GM12878 (cell line): ENCODE measurements around the gene TMEM135. TPM values are rescaled to one million over a fixed set of nuclear protein-coding genes. Genes with fewer than 3 reads are reported as not detected.

ENCODE experiments used
- ATAC-seq: fragments of 200-7000 bp; cut with Tn5 transposase; 3 replicates; pipeline ENCODE4 v1.9.1; 2020; ENCODE audit warnings: mild to moderate bottlenecking, moderate library complexity
- BruUV-seq: library from RNA; stranded (reverse); fragments of 400-500 nt; replicated peaks from 2 replicates; lab custom pipeline; 2021; lab: Mats Ljungman, UMichigan
- CTCF ChIA-PET: fragments of 300-600 bp; sonication (Branson Sonifier 250); formaldehyde crosslinking; extraction: SDS; loops from one replicate; lab custom pipeline; 2021; ENCODE audit warnings: inconsistent platforms; lab: Yijun Ruan, JAX
- POLR2A ChIA-PET: fragments of 350-600 bp; formaldehyde crosslinking; extraction: SDS; loops from one replicate; lab custom pipeline; 2021; ENCODE audit warnings: inconsistent platforms; lab: Charles Lee
- RAD21 ChIA-PET: fragments of 300-600 bp; sonication (Branson Sonifier 250); formaldehyde crosslinking; loops from one replicate; lab custom pipeline; 2023; ENCODE audit warnings: antibody characterized with exemption; ENCODE audit not compliant: unreplicated experiment; lab: Charles Lee
- SMC1A ChIA-PET: fragments of 300-600 bp; sonication (Branson Sonifier 250); formaldehyde crosslinking; loops from one replicate; lab custom pipeline; 2023; ENCODE audit not compliant: unreplicated experiment, uncharacterized antibody; lab: Charles Lee
- DNase-seq: peaks from one replicate; pipeline ENCODE4 v3.0.0-alpha.2; 2011; ENCODE audit warnings: low read depth, low spot score
- FAIRE-seq: peaks from 3 replicates; lab custom pipeline; 2011; peaks lifted over from hg19 to GRCh38; lab: Jason Lieb, UNC
- H2AFZ ChIP-seq: 2 replicates; pipeline ENCODE4 v1.6.0; 2011; ENCODE audit warnings: low read depth, low read length, control low read depth; ENCODE audit not compliant: control insufficient read depth
- H3K27ac ChIP-seq: 2 replicates; pipeline ENCODE4 v1.5.1; 2011; ENCODE audit warnings: control low read depth; ENCODE audit not compliant: control insufficient read depth, insufficient read depth
- H3K27me3 ChIP-seq, 2 experiments: replicated peaks in 1 of 2; 2 replicates each; pipeline versions ENCODE4 v1.6.0 to v1.6.1; 2011; ENCODE audit warnings: low read length in 1 of 2; ENCODE audit not compliant: control insufficient read depth in 2 of 2, insufficient read depth in 2 of 2
- H3K36me3 ChIP-seq, 2 experiments: 2 replicates each; pipeline ENCODE4 v1.5.1; 2011; ENCODE audit warnings: low read length in 1 of 2; ENCODE audit not compliant: control insufficient read depth in 2 of 2, insufficient read depth in 2 of 2
- H3K4me1 ChIP-seq: 2 replicates; pipeline ENCODE4 v1.6.1; 2011; ENCODE audit warnings: mild to moderate bottlenecking, low read length, moderate library complexity, mixed read lengths; ENCODE audit not compliant: control insufficient read depth, insufficient read depth
- H3K4me2 ChIP-seq: 2 replicates; pipeline ENCODE4 v1.6.0; 2011; ENCODE audit warnings: control low read depth; ENCODE audit not compliant: control insufficient read depth, insufficient read depth
- H3K4me3 ChIP-seq: fragments of 200-600 bp; sonication (generic); 2 replicates; pipeline ENCODE4 v1.5.1; 2016
- H3K79me2 ChIP-seq: 2 replicates; pipeline ENCODE4 v1.6.0; 2011; ENCODE audit warnings: low read length; ENCODE audit not compliant: control insufficient read depth, insufficient read depth
- H3K9ac ChIP-seq: 2 replicates; pipeline ENCODE4 v1.8.0; 2011; ENCODE audit warnings: low read length, control low read depth, mixed read lengths; ENCODE audit not compliant: control insufficient read depth, insufficient read depth
- H3K9me3 ChIP-seq: replicated peaks from 3 replicates; pipeline ENCODE4 v1.5.1; 2011; ENCODE audit warnings: mild to moderate bottlenecking, low read length; ENCODE audit not compliant: control insufficient read depth, insufficient read depth
- H4K20me1 ChIP-seq: 2 replicates; pipeline ENCODE4 v1.6.0; 2011; ENCODE audit not compliant: control insufficient read depth, insufficient read depth
- CHD4 ChIP-seq: fragments of 200-600 bp; sonication (generic); IDR thresholded peaks from 2 replicates; pipeline ENCODE4 v1.6.1; 2016; ENCODE audit warnings: mild to moderate bottlenecking
- DPF2 ChIP-seq: fragments of 450-650 bp; IDR thresholded peaks from 2 replicates; pipeline ENCODE4 v1.6.1; 2017; ENCODE audit warnings: mild to moderate bottlenecking
- EGR1 ChIP-seq, 2 experiments: IDR thresholded peaks; 1 replicate in 1 of 2; 2 replicates in 1 of 2; pipeline ENCODE4 v1.6.1; 2011 to 2012; ENCODE audit warnings: low read depth in 2 of 2, low read length in 2 of 2, borderline replicate concordance in 1 of 2, mild to moderate bottlenecking in 1 of 2, moderate library complexity in 1 of 2
- ETV6 ChIP-seq, 2 experiments: fragments of 450-650 bp in 1 of 2; IDR thresholded peaks in 1 of 2; conservative IDR thresholded peaks in 1 of 2; 2 replicates each; pipeline ENCODE4 v1.6.1; 2014; ENCODE audit warnings: antibody characterized with exemption in 1 of 2, borderline replicate concordance in 1 of 2, low read depth in 1 of 2, mild to moderate bottlenecking in 1 of 2, moderate library complexity in 1 of 2
- FOXK2 ChIP-seq: fragments of 450-650 bp; IDR thresholded peaks from 2 replicates; pipeline ENCODE4 v1.6.1; 2017; ENCODE audit warnings: mild to moderate bottlenecking, moderate library complexity
- IKZF2 ChIP-seq, 2 experiments: fragments of 450-650 bp; IDR thresholded peaks; 2 replicates each; pipeline ENCODE4 v1.6.1; 2017; ENCODE audit warnings: mild to moderate bottlenecking in 2 of 2, moderate library complexity in 2 of 2
- NFIC ChIP-seq: IDR thresholded peaks from 2 replicates; pipeline ENCODE4 v1.6.1; 2012; ENCODE audit warnings: low read depth, mild to moderate bottlenecking, inconsistent platforms, low read length, moderate library complexity
- NFXL1 ChIP-seq: fragments of 450-650 bp; IDR thresholded peaks from 2 replicates; pipeline ENCODE4 v1.6.1; 2017; ENCODE audit warnings: antibody characterized with exemption, mild to moderate bottlenecking, borderline replicate concordance
- NR2C1 ChIP-seq: fragments of 450-650 bp; IDR thresholded peaks from 2 replicates; pipeline ENCODE4 v1.6.1; 2017; ENCODE audit warnings: antibody characterized with exemption, mild to moderate bottlenecking, moderate library complexity
- RAD51 ChIP-seq: fragments of 450-650 bp; IDR thresholded peaks from 2 replicates; pipeline ENCODE4 v1.6.1; 2016; ENCODE audit warnings: moderate library complexity, mild to moderate bottlenecking, inconsistent platforms
- SIX5 ChIP-seq: IDR thresholded peaks from 2 replicates; pipeline ENCODE4 v1.6.1; 2011; ENCODE audit warnings: mild to moderate bottlenecking, low read depth, low read length, moderate library complexity; ENCODE audit not compliant: severe bottlenecking
- SREBF2 ChIP-seq: IDR thresholded peaks from 2 replicates; pipeline ENCODE4 v1.6.1; 2012; ENCODE audit warnings: mild to moderate bottlenecking, low read length
- SUPT20H ChIP-seq: IDR thresholded peaks from 2 replicates; pipeline ENCODE4 v1.6.1; 2011; ENCODE audit warnings: low read depth, mild to moderate bottlenecking, low read length, moderate library complexity, borderline replicate concordance; ENCODE audit not compliant: control insufficient read depth
- TARDBP ChIP-seq: IDR thresholded peaks from 2 replicates; pipeline ENCODE4 v1.6.1; 2016; ENCODE audit warnings: borderline replicate concordance
- ZNF217 ChIP-seq: fragments of 450-650 bp; IDR thresholded peaks from 2 replicates; pipeline ENCODE4 v1.6.1; 2017; ENCODE audit warnings: antibody characterized with exemption, mild to moderate bottlenecking
- WGBS: methylation state at CpG from one replicate; pipeline ENCODE4 v1.1.6; 2016; ENCODE audit warnings: low lambda C conversion rate; ENCODE audit not compliant: insufficient replicate concordance, insufficient coverage; ENCODE audit errors: missing lambda C conversion rate; 5-methylcytosine and 5-hydroxymethylcytosine counted together
- in situ Hi-C: fragments of 300-500 bp; cut with MboI; formaldehyde crosslinking; loops from 9 replicates; pipeline ENCODE4 v1.14.3; 2018; ENCODE audit warnings: mixed read lengths
- intact Hi-C: fragments of 100-400 bp; cut with micrococcal nuclease; formaldehyde crosslinking; loops from one replicate; pipeline ENCODE4 v1.14.2; 2022; ENCODE audit not compliant: unreplicated experiment
- polyA plus RNA-seq, 11 experiments: library from polyadenylated mRNA; depleted of rRNA in 4 of 11; unstranded in 6 of 11; stranded (reverse) in 5 of 11; fragments of >200 nt; fragmentation: Nextera tagmentation in 4 of 11; fragmentation: Illumina TruSeq in 1 of 11; extraction: Ambion mirVana in 4 of 11; extraction: Trizol in 1 of 11; gene quantifications; 1 replicate in 1 of 11; 2 replicates in 10 of 11; pipeline versions ENCODE4 v1.2.1 to v1.2.3, GENCODE V29; 2011 to 2016; ENCODE audit warnings: inconsistent platforms in 2 of 11, missing spikeins in 2 of 11, low read depth in 1 of 11
- total RNA-seq, 4 experiments: library from RNA; depleted of rRNA in 3 of 4; stranded (reverse); fragments of >200 nt in 3 of 4; fragmentation: Illumina TruSeq in 1 of 4; extraction: Trizol in 1 of 4; gene quantifications; 2 replicates each; pipeline versions ENCODE4 v1.2.1 to v1.2.3, GENCODE V29; 2013 to 2021
- TF ChIP-seq, protein P1 (sequence below): IDR thresholded peaks from 2 replicates; pipeline ENCODE4 v1.6.1; 2012; ENCODE audit warnings: low read length, inconsistent platforms

The TMEM135 gene
- total and polyA plus RNA-seq, 10 of the 15 experiments (the other 5 are each of a cell fraction or from before 2014, with no cell fraction given): 7.2 to 117 (median 12.9) TPM

DNA sequence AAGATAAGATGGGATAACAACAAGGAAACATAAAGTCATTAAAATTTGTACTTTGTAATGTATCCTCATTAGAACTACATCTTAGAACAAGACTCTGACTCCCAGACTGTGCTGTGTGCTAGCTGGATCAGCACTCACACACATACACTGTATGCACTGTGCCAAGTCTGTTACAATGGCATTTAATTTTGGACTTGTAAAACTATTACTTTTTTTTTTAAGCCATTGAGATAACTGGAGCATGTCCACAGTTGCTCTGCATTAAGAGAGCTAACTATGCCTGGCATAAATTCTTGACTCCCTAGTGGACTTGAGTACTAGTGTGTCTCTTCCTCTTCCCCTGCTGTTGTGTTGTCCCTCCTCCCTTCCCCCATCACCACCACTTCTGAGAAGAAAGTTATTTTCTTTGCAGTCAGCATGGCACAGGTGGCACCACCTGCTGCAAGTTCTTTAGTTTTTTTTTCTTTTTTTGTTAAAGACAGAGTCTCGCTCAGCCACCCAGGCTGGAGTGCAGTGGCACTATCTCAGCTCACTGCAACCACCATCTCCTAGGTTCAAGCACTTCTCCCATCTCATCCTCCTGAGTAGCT, 268.6 kb downstream of the TMEM135 start:
- no peaks in the 10 kb centered on the region for H3K79me2 ChIP-seq
- in situ Hi-C loops: no loop called here
- FAIRE-seq (no peak), ATAC-seq (no peak), DNase-seq (no peak)
- ChIA-PET CTCF (interaction anchor here (1.0 to 2.0 kb wide), 2 partner anchors 10 to 115 kb away, joined by 3 to 5 read pairs; no protein-coding TSS in a partner anchor), SMC1A (interaction anchor here (1.2 to 1.4 kb wide), 2 partner anchors 10 to 12 kb away, joined by 4 to 5 read pairs; no protein-coding TSS in a partner anchor), RAD21 (no interaction called here), POLR2A (no interaction called here)
- H3K27ac ChIP-seq: no peak overlapping the region
- no peak overlapping the region for H3K4me3 ChIP-seq
- H2AFZ ChIP-seq: no peak overlapping the region
- H3K36me3 ChIP-seq: 0 out of 4 replicates have a peak, but pooled peaks cover 0 to 3% of the 10 kb centered on the region in 2 experiments
- H3K4me2 ChIP-seq: no peak overlapping the region
- no TSS peak for BruUV-seq
- intact Hi-C loops: no loop called here
- H3K4me1 ChIP-seq: no peaks in the 10 kb centered on the region
- TF ChIP-seq ZNF217 (no peak), EGR1 (IDR thresholded peaks at IDR 0.05; ENCODE audit: borderline replicate concordance in 1 of 2, low read depth in 2 of 2, low read length in 2 of 2) (no peak), NR2C1 (no peak)
- no peaks in the 10 kb centered on the region for H3K27me3 ChIP-seq
- 92% methylated on average over 1 of the region's 1 CpG for WGBS
- H3K9me3 ChIP-seq: no peaks in the 10 kb centered on the region
- H3K9ac ChIP-seq: no peak overlapping the region
- H4K20me1 ChIP-seq: no peaks in the 10 kb centered on the region

DNA sequence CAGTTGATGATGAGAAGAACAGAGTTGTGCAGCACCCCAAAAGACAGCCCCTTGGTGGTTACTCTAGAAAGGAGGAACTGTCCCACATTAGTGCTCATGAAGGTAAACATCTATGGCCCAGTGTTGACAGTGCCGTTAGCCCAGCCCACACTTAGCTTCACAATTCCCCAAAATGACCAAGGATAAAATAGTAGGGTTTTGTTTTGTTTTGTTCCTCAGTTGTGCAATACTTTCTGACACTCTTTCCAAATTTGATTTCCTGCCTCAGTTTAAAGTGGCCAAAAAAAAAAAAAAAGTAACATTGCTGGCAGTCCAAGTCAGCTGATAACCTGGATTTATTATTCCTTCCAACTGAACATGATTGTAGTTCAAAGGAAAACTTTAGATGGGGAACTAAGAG, 269.4 kb downstream of the TMEM135 start:
- ChIA-PET SMC1A (no interaction called here), RAD21 (no interaction called here), CTCF (interaction anchor here (2.0 kb wide), 1 partner anchor 9 kb away, joined by 5 read pairs; no protein-coding TSS in a partner anchor), POLR2A (no interaction called here)
- no peaks in the 10 kb centered on the region for H3K4me1 ChIP-seq
- no peaks in the 10 kb centered on the region for H3K79me2 ChIP-seq
- 95% methylated on average over 1 of the region's 1 CpG for WGBS
- H4K20me1 ChIP-seq: no peaks in the 10 kb centered on the region
- no peak overlapping the region for H3K9ac ChIP-seq
- H3K27ac ChIP-seq: no peak overlapping the region
- no peak overlapping the region for H3K4me3 ChIP-seq
- intact Hi-C loops: no loop called here
- DNase-seq (no peak), FAIRE-seq (no peak), ATAC-seq (no peak)
- no peaks in the 10 kb centered on the region for H3K9me3 ChIP-seq
- BruUV-seq: no TSS peak
- 0 out of 4 replicates have a peak, but pooled peaks cover 0 to 3% of the 10 kb centered on the region in 2 experiments for H3K36me3 ChIP-seq
- no peak overlapping the region for H3K4me2 ChIP-seq
- in situ Hi-C loops: no loop called here
- H3K27me3 ChIP-seq: no peaks in the 10 kb centered on the region
- H2AFZ ChIP-seq: no peak overlapping the region
- TF ChIP-seq DPF2 (no peak), ETV6 (conservative IDR thresholded peaks at IDR 0.05 in 1 of 2, IDR thresholded peaks at IDR 0.05 in 1 of 2; ENCODE audit: borderline replicate concordance in 1 of 2, low read depth in 1 of 2) (no peak), IKZF2 (IDR thresholded peaks at IDR 0.05) (no peak), NR2C1 (no peak), FOXK2 (no peak), RAD51 (no peak), NFIC (no peak), TARDBP (no peak), SREBF2 (no peak), SUPT20H (no peak), SIX5 (no peak), NFXL1 (no peak), CHD4 (no peak)
- TF ChIP-seq, protein P1, sequence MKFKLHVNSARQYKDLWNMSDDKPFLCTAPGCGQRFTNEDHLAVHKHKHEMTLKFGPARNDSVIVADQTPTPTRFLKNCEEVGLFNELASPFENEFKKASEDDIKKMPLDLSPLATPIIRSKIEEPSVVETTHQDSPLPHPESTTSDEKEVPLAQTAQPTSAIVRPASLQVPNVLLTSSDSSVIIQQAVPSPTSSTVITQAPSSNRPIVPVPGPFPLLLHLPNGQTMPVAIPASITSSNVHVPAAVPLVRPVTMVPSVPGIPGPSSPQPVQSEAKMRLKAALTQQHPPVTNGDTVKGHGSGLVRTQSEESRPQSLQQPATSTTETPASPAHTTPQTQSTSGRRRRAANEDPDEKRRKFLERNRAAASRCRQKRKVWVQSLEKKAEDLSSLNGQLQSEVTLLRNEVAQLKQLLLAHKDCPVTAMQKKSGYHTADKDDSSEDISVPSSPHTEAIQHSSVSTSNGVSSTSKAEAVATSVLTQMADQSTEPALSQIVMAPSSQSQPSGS: no peak
